Neural cell (in vitro differentiated cells): ENCODE data around the gene KITLG. TPM values are rescaled to one million over a fixed set of nuclear protein-coding genes. Genes with fewer than 3 reads are reported as not detected.

ENCODE experiments used
- H2AFZ ChIP-seq: fragments of 200-600, 300-800 bp; sonication (generic), shearing (Covaris generic); 2 replicates; pipeline ENCODE4 v1.6.0; 2014; ENCODE audit warnings: low read depth, mild to moderate bottlenecking, antibody characterized with exemption, low read length, moderate library complexity
- H3F3A ChIP-seq: fragments of 200-600 bp; shearing (Covaris generic); 2 replicates; pipeline ENCODE4 v1.6.1; 2016; ENCODE audit warnings: mild to moderate bottlenecking, moderate library complexity, mixed read lengths, antibody characterized with exemption, low read length; ENCODE audit not compliant: insufficient read depth, poor library complexity, severe bottlenecking
- H3K27ac ChIP-seq: fragments of 200-600, 300-800 bp; sonication (generic), shearing (Covaris generic); 2 replicates; pipeline ENCODE4 v1.5.1; 2014; ENCODE audit warnings: mild to moderate bottlenecking, low read length, moderate library complexity
- H3K27me3 ChIP-seq: fragments of 300-800, 200-600 bp; sonication (generic), shearing (Covaris generic); 2 replicates; pipeline ENCODE4 v1.6.0; 2014; ENCODE audit warnings: mild to moderate bottlenecking, low read depth, low read length, moderate library complexity; ENCODE audit not compliant: insufficient read depth
- H3K36me3 ChIP-seq: fragments of 300-800, 200-600 bp; sonication (generic), shearing (Covaris generic); 2 replicates; pipeline ENCODE4 v1.5.1; 2014; ENCODE audit warnings: mild to moderate bottlenecking, antibody characterized with exemption, low read length, moderate library complexity; ENCODE audit not compliant: insufficient read depth
- H3K4me2 ChIP-seq: fragments of 300-800, 200-600 bp; sonication (generic), shearing (Covaris generic); 2 replicates; pipeline ENCODE4 v1.6.0; 2014; ENCODE audit warnings: mild to moderate bottlenecking, low read length
- H3K4me3 ChIP-seq: fragments of 300-800, 200-600 bp; sonication (generic), shearing (Covaris generic); 2 replicates; pipeline ENCODE4 v1.5.1; 2014; ENCODE audit warnings: mild to moderate bottlenecking, low read length, moderate library complexity
- H3K79me2 ChIP-seq: fragments of 200-600 bp; shearing (Covaris generic); replicated peaks from 2 replicates; pipeline ENCODE4 v1.6.0; 2014; ENCODE audit warnings: mild to moderate bottlenecking, low read length, moderate library complexity; ENCODE audit not compliant: insufficient read depth
- H3K9ac ChIP-seq: fragments of 300-800, 200-600 bp; sonication (generic), shearing (Covaris generic); 2 replicates; pipeline ENCODE4 v1.6.1; 2016; ENCODE audit warnings: mild to moderate bottlenecking, low read length, mixed read lengths
- H3K9me2 ChIP-seq: fragments of 200-600 bp; shearing (Covaris generic); 2 replicates; pipeline ENCODE4 v1.6.1; 2016; ENCODE audit warnings: mild to moderate bottlenecking, low read length, mixed read lengths; ENCODE audit not compliant: insufficient read depth
- H3K9me3 ChIP-seq: fragments of 200-600, 300-800 bp; sonication (generic), shearing (Covaris generic); 2 replicates; pipeline ENCODE4 v1.6.1; 2016; ENCODE audit warnings: mild to moderate bottlenecking, mixed run types, low read length, moderate library complexity, mixed read lengths
- H4K20me1 ChIP-seq: fragments of 200-600 bp; shearing (Covaris generic); 2 replicates; pipeline ENCODE4 v1.6.1; 2016; ENCODE audit warnings: mild to moderate bottlenecking, mixed run types; ENCODE audit not compliant: insufficient read depth
- EP300 ChIP-seq: fragments of 450-650 bp; conservative IDR thresholded peaks from 2 replicates; pipeline ENCODE4 v1.6.1; 2014; ENCODE audit warnings: antibody characterized with exemption, mild to moderate bottlenecking, moderate library complexity; ENCODE audit not compliant: poor library complexity, severe bottlenecking
- EZH2 ChIP-seq: fragments of 200-600, 300-800 bp; shearing (Covaris generic), sonication (generic); IDR thresholded peaks from 2 replicates; pipeline ENCODE4 v1.6.1; 2014; ENCODE audit warnings: antibody characterized with exemption, low read length, borderline replicate concordance, mild to moderate bottlenecking; ENCODE audit not compliant: insufficient read depth, poor library complexity, severe bottlenecking
- MXI1 ChIP-seq: fragments of 450-650 bp; conservative IDR thresholded peaks from 2 replicates; pipeline ENCODE4 v1.6.1; 2014; ENCODE audit warnings: antibody characterized with exemption, mild to moderate bottlenecking; ENCODE audit not compliant: poor library complexity, severe bottlenecking
- POLR2AphosphoS5 ChIP-seq: IDR thresholded peaks from 2 replicates; pipeline ENCODE4 v1.6.1; 2012
- RAD21 ChIP-seq: fragments of 450-650 bp; conservative IDR thresholded peaks from 2 replicates; pipeline ENCODE4 v1.6.1; 2014; ENCODE audit warnings: antibody characterized with exemption, mild to moderate bottlenecking, moderate library complexity
- SMC3 ChIP-seq: fragments of 450-650 bp; conservative IDR thresholded peaks from 2 replicates; pipeline ENCODE4 v1.6.1; 2014; ENCODE audit warnings: antibody characterized with exemption, mild to moderate bottlenecking, moderate library complexity; ENCODE audit not compliant: poor library complexity
- TAF1 ChIP-seq: IDR thresholded peaks from 2 replicates; pipeline ENCODE4 v1.6.1; 2012; ENCODE audit warnings: low read depth
- polyA plus RNA-seq: library from polyadenylated mRNA; depleted of rRNA; stranded (reverse); fragments of >200 nt; gene quantifications from 2 replicates; pipeline ENCODE4 v1.2.3, GENCODE V29; 2014
- TF ChIP-seq, protein P1 (sequence below): IDR thresholded peaks from 2 replicates; pipeline ENCODE4 v1.6.1; 2012; ENCODE audit warnings: borderline replicate concordance
- TF ChIP-seq, protein P2 (sequence below): fragments of 450-650 bp; IDR thresholded peaks from 2 replicates; pipeline ENCODE4 v1.5.1; 2014; ENCODE audit warnings: antibody characterized with exemption, mild to moderate bottlenecking, moderate library complexity; ENCODE audit not compliant: poor library complexity, severe bottlenecking

The KITLG gene
- polyA plus RNA-seq, 1 donor from 2014 or later = 6.2 TPM

DNA sequence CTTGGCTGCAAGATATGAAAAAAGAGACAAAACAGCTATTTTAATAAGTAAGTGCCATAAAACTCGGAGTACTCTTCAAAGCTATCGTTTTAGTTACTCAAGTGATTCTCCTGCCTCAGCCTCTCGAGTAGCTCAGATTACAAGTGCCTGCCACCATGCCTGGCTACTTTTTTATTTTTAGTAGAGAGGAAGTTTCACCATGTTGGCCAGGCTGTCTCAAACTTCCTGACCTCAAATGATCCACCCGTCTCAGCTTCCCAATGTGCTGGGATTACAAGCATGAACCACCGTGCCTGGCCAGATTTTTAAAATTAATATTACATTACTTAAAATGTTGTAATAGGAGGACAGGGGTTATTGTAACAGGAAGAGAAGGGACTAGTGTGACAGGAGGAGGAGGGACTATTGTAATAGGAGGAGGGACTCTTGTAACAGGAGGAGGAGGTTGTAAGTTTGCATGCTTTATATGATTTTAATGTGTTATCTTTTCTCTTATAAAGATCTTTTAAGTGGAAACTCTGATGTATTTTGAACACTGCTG is 61.3 kb downstream of the KITLG start:
- H3K4me3 ChIP-seq = no peak overlapping the region
- no peaks in the 10 kb centered on the region for H3K9me2 ChIP-seq
- no peak overlapping the region for H3K4me2 ChIP-seq
- TF ChIP-seq SMC3 = no peak
- TF ChIP-seq RAD21 = no peak
- TF ChIP-seq, protein P1, sequence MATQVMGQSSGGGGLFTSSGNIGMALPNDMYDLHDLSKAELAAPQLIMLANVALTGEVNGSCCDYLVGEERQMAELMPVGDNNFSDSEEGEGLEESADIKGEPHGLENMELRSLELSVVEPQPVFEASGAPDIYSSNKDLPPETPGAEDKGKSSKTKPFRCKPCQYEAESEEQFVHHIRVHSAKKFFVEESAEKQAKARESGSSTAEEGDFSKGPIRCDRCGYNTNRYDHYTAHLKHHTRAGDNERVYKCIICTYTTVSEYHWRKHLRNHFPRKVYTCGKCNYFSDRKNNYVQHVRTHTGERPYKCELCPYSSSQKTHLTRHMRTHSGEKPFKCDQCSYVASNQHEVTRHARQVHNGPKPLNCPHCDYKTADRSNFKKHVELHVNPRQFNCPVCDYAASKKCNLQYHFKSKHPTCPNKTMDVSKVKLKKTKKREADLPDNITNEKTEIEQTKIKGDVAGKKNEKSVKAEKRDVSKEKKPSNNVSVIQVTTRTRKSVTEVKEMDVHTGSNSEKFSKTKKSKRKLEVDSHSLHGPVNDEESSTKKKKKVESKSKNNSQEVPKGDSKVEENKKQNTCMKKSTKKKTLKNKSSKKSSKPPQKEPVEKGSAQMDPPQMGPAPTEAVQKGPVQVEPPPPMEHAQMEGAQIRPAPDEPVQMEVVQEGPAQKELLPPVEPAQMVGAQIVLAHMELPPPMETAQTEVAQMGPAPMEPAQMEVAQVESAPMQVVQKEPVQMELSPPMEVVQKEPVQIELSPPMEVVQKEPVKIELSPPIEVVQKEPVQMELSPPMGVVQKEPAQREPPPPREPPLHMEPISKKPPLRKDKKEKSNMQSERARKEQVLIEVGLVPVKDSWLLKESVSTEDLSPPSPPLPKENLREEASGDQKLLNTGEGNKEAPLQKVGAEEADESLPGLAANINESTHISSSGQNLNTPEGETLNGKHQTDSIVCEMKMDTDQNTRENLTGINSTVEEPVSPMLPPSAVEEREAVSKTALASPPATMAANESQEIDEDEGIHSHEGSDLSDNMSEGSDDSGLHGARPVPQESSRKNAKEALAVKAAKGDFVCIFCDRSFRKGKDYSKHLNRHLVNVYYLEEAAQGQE = no peak
- TF ChIP-seq EP300 = no peak
- TF ChIP-seq, protein P2, sequence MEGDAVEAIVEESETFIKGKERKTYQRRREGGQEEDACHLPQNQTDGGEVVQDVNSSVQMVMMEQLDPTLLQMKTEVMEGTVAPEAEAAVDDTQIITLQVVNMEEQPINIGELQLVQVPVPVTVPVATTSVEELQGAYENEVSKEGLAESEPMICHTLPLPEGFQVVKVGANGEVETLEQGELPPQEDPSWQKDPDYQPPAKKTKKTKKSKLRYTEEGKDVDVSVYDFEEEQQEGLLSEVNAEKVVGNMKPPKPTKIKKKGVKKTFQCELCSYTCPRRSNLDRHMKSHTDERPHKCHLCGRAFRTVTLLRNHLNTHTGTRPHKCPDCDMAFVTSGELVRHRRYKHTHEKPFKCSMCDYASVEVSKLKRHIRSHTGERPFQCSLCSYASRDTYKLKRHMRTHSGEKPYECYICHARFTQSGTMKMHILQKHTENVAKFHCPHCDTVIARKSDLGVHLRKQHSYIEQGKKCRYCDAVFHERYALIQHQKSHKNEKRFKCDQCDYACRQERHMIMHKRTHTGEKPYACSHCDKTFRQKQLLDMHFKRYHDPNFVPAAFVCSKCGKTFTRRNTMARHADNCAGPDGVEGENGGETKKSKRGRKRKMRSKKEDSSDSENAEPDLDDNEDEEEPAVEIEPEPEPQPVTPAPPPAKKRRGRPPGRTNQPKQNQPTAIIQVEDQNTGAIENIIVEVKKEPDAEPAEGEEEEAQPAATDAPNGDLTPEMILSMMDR = no peak
- TF ChIP-seq EZH2 = no peak
- no peak for TF ChIP-seq MXI1
- TF ChIP-seq TAF1 = no peak
- TF ChIP-seq POLR2AphosphoS5 = no peak
- no peaks in the 10 kb centered on the region for H4K20me1 ChIP-seq
- no peaks in the 10 kb centered on the region for H3K79me2 ChIP-seq
- H3K27me3 ChIP-seq = no peaks in the 10 kb centered on the region
- no peak overlapping the region for H3K27ac ChIP-seq
- no peaks in the 10 kb centered on the region for H3F3A ChIP-seq
- H3K9me3 ChIP-seq = no peaks in the 10 kb centered on the region
- no peak overlapping the region for H3K9ac ChIP-seq
- H2AFZ ChIP-seq = no peak overlapping the region
- H3K36me3 ChIP-seq = no peaks in the 10 kb centered on the region

DNA sequence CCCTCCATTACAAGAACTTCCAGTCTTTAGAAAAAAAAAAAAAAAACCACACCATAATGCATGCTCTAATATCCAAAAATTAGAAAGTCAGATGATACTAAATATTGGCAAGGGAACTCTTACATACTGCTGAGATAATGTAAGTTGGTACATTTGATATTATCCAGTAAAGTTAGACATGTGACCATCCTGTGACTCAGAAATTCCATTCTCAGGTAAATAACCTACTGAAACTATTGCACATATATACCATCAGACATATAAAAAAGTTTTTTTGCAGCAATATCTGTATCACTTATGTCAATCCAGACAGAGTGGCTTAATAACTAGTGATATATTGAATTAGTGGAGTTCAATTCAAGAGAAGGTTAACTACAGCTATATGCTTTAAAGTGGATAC is 63.5 kb downstream of the KITLG start:
- H3K79me2 ChIP-seq = no peaks in the 10 kb centered on the region
- H3K9ac ChIP-seq = no peak overlapping the region
- H3K4me3 ChIP-seq = no peak overlapping the region
- H3K27ac ChIP-seq = no peak overlapping the region
- H3F3A ChIP-seq = no peaks in the 10 kb centered on the region
- H3K36me3 ChIP-seq = no peaks in the 10 kb centered on the region
- H4K20me1 ChIP-seq = no peaks in the 10 kb centered on the region
- H3K27me3 ChIP-seq = no peaks in the 10 kb centered on the region
- H2AFZ ChIP-seq = no peak overlapping the region
- TF ChIP-seq RAD21 = no peak
- TF ChIP-seq TAF1 = no peak
- no peak for TF ChIP-seq EP300
- TF ChIP-seq, protein P1 = no peak
- TF ChIP-seq, protein P2 = no peak
- no peak for TF ChIP-seq EZH2
- TF ChIP-seq MXI1 = no peak
- no peak for TF ChIP-seq SMC3
- TF ChIP-seq POLR2AphosphoS5 = no peak
- H3K9me3 ChIP-seq = no peaks in the 10 kb centered on the region
- H3K9me2 ChIP-seq = no peaks in the 10 kb centered on the region
- no peak overlapping the region for H3K4me2 ChIP-seq
